Neuron (in vitro differentiated cells): ENCODE data around the gene RAB39A.
A peak's percentile ranks its signal among the peaks of the same experiment; 100 is the strongest.

Experiments used
- H2AFZ ChIP-seq: one replicate; pipeline ENCODE4 v1.6.1; 2013; ENCODE audit warnings: low read depth, mild to moderate bottlenecking, inconsistent platforms, low read length, moderate library complexity
- H3K27me3 ChIP-seq: one replicate; pipeline ENCODE4 v1.6.1; 2013; ENCODE audit warnings: low read length; ENCODE audit not compliant: insufficient read depth
- H3K36me3 ChIP-seq: one replicate; pipeline ENCODE4 v1.6.1; 2013; ENCODE audit warnings: low read length; ENCODE audit not compliant: insufficient read depth
- H3K4me1 ChIP-seq: one replicate; pipeline ENCODE4 v1.6.1; 2013; ENCODE audit warnings: low read length; ENCODE audit not compliant: insufficient read depth
- H3K4me3 ChIP-seq: 2 replicates; pipeline ENCODE4 v1.5.1; 2013; ENCODE audit warnings: mild to moderate bottlenecking, low read length, moderate library complexity
- H3K9me3 ChIP-seq: one replicate; pipeline ENCODE4 v1.6.1; 2013; ENCODE audit warnings: low read length

RAB39A gene

GRCh38 chr11:107988397-107989158, 60.3 kb downstream of the RAB39A start:
- Histone ChIP-seq H3K27me3 (no peaks in the 10 kb centered on the region), H3K9me3 (no peaks in the 10 kb centered on the region), H3K36me3 (no peaks in the 10 kb centered on the region), H3K4me1 (no peaks in the 10 kb centered on the region), H2AFZ (no peak overlapping the region), H3K4me3 (no peak overlapping the region)

- Histone ChIP-seq H3K4me3 (no peak overlapping the region), H3K27me3 (no peaks in the 10 kb centered on the region), H3K9me3 (no peaks in the 10 kb centered on the region), H3K4me1 (no peaks in the 10 kb centered on the region), H2AFZ (no peak overlapping the region), H3K36me3 (no peaks in the 10 kb centered on the region)
Measured at GRCh38 chr11:107991868-107992414, 63.7 kb downstream of the RAB39A start.

- Histone ChIP-seq H3K9me3 (no peaks in the 10 kb centered on the region), H3K27me3 (no peaks in the 10 kb centered on the region), H3K4me3 (no peak overlapping the region), H3K36me3 (no peaks in the 10 kb centered on the region), H3K4me1 (no peaks in the 10 kb centered on the region), H2AFZ (no peak overlapping the region)
Measured at GRCh38 chr11:107996006-107996776, 67.9 kb downstream of the RAB39A start.

- Histone ChIP-seq H3K4me1 (no peaks in the 10 kb centered on the region), H3K36me3 (no peaks in the 10 kb centered on the region), H2AFZ (no peak overlapping the region), H3K27me3 (no peaks in the 10 kb centered on the region), H3K4me3 (no peak overlapping the region), H3K9me3 (no peaks in the 10 kb centered on the region)
Measured at GRCh38 chr11:107998761-107999160, 70.5 kb downstream of the RAB39A start.

- Histone ChIP-seq H3K9me3 (no peaks in the 10 kb centered on the region), H3K27me3 (no peaks in the 10 kb centered on the region), H2AFZ (no peak overlapping the region), H3K36me3 (no peaks in the 10 kb centered on the region), H3K4me1 (no peaks in the 10 kb centered on the region), H3K4me3 (no peak overlapping the region)
Measured at GRCh38 chr11:107999759-108000455, 71.7 kb downstream of the RAB39A start.

- no peaks in the 10 kb centered on the region for H3K27me3 ChIP-seq
Measured at GRCh38 chr11:108002476-108002875, 74.2 kb downstream of the RAB39A start.

GRCh38 chr11:108003623-108004022, 75.4 kb downstream of the RAB39A start:
- H3K4me3 ChIP-seq: no peak overlapping the region
- H3K9me3 ChIP-seq: no peaks in the 10 kb centered on the region
- H2AFZ ChIP-seq: no peak overlapping the region
- H3K4me1 ChIP-seq: no peaks in the 10 kb centered on the region
- no peaks in the 10 kb centered on the region for H3K36me3 ChIP-seq
- H3K27me3 ChIP-seq: no peaks in the 10 kb centered on the region

More at GRCh38 chr11:108002476-108002875, 74.2 kb downstream of the RAB39A start:
- H3K4me1 ChIP-seq: no peaks in the 10 kb centered on the region
- H2AFZ ChIP-seq: no peak overlapping the region
- no peaks in the 10 kb centered on the region for H3K9me3 ChIP-seq
- no peak overlapping the region for H3K4me3 ChIP-seq
- H3K36me3 ChIP-seq: no peaks in the 10 kb centered on the region

- Histone ChIP-seq H2AFZ (no peak overlapping the region), H3K9me3 (no peaks in the 10 kb centered on the region), H3K27me3 (no peaks in the 10 kb centered on the region), H3K36me3 (no peaks in the 10 kb centered on the region), H3K4me3 (no peak overlapping the region), H3K4me1 (peaks cover 24% of the 10 kb centered on the region)
Measured at GRCh38 chr11:108007819-108008218, 79.6 kb downstream of the RAB39A start.

GRCh38 chr11:108008656-108009496, 80.6 kb downstream of the RAB39A start, which contains the start of gene CUL5:
CUL5 (plus strand) TSS chr11:108008898; CDS start chr11:108009349, 451 bp downstream.
- Histone ChIP-seq H2AFZ (peak within 1 kb of the TSS; percentile 100), H3K4me3 (peak within 1 kb of the TSS; percentile 97), H3K9me3 (no peaks in the 10 kb centered on the region), H3K36me3 (peaks cover 6% of the 10 kb centered on the region), H3K4me1 (peaks cover 28% of the 10 kb centered on the region), H3K27me3 (no peaks in the 10 kb centered on the region)

- Histone ChIP-seq H3K4me3 (peak overlapping the region; percentile 97), H3K27me3 (no peaks in the 10 kb centered on the region), H3K36me3 (peaks cover 8% of the 10 kb centered on the region), H2AFZ (peak overlapping the region; percentile 100), H3K9me3 (no peaks in the 10 kb centered on the region), H3K4me1 (peaks cover 31% of the 10 kb centered on the region)
Measured at GRCh38 chr11:108009497-108010370, 81.5 kb downstream of the RAB39A start.

- H2AFZ ChIP-seq: no peak overlapping the region
- H3K4me1 ChIP-seq: peaks cover 31% of the 10 kb centered on the region
- H3K36me3 ChIP-seq: peaks cover 8% of the 10 kb centered on the region
- H3K27me3 ChIP-seq: no peaks in the 10 kb centered on the region
- H3K9me3 ChIP-seq: no peaks in the 10 kb centered on the region
- no peak overlapping the region for H3K4me3 ChIP-seq
Measured at GRCh38 chr11:108012139-108012725, 84.0 kb downstream of the RAB39A start.
